HepG2 (cell line): ENCODE measurements around the gene PXDC1. TPM values are rescaled to one million over a fixed set of nuclear protein-coding genes. Genes with fewer than 3 reads are reported as not detected.

Experiments used
- SIX4 ChIP-seq: sonication (generic); formaldehyde crosslinking; IDR thresholded peaks from 2 replicates; pipeline ENCODE4 v1.4.0; 2020; ENCODE audit warnings: missing genetic modification reagents
- ZFP62 ChIP-seq: sonication (generic); formaldehyde crosslinking; IDR thresholded peaks from 2 replicates; pipeline ENCODE4 v1.4.0; 2020; ENCODE audit warnings: missing genetic modification reagents
- ZNF101 ChIP-seq: sonication (generic); formaldehyde crosslinking; IDR thresholded peaks from 2 replicates; pipeline ENCODE4 v1.4.0; 2020; ENCODE audit warnings: mild to moderate bottlenecking, low read depth, missing genetic modification reagents, borderline replicate concordance
- ZNF34 ChIP-seq: sonication (generic); formaldehyde crosslinking; IDR thresholded peaks from 2 replicates; pipeline ENCODE4 v1.4.0; 2020; ENCODE audit warnings: mild to moderate bottlenecking, missing genetic modification reagents, borderline replicate concordance
- polyA plus RNA-seq, 8 experiments: library from polyadenylated mRNA; depleted of rRNA in 3 of 8; stranded (reverse) in 7 of 8; unstranded in 1 of 8; fragments of >200 nt; fragmentation: Illumina TruSeq in 4 of 8; extraction: Trizol in 4 of 8; gene quantifications; 2 replicates each; pipeline versions ENCODE4 v1.2.1 to v1.2.3, GENCODE V29; 2011 to 2016; ENCODE audit warnings: low read depth in 4 of 8, missing spikeins in 1 of 8, mixed read lengths in 1 of 8; ENCODE audit not compliant: insufficient read depth in 1 of 8
- total RNA-seq, 5 experiments: library from RNA; depleted of rRNA; stranded (reverse); fragments of >200 nt; fragmentation: Illumina TruSeq; extraction: Trizol; gene quantifications; 2 replicates each; pipeline ENCODE4 v1.2.3, GENCODE V29; 2016; ENCODE audit warnings: low read depth in 1 of 5
- TF ChIP-seq, protein P1 (sequence below): sonication (generic); formaldehyde crosslinking; IDR thresholded peaks from 2 replicates; pipeline ENCODE4 v1.5.0; 2020; ENCODE audit warnings: mild to moderate bottlenecking, missing genetic modification reagents, borderline replicate concordance

Gene PXDC1
- total and polyA plus RNA-seq, 2 of the 13 experiments (the other 11 are each of a cell fraction or from before 2014, with no cell fraction given) = 32.4 to 34.7 TPM

DNA sequence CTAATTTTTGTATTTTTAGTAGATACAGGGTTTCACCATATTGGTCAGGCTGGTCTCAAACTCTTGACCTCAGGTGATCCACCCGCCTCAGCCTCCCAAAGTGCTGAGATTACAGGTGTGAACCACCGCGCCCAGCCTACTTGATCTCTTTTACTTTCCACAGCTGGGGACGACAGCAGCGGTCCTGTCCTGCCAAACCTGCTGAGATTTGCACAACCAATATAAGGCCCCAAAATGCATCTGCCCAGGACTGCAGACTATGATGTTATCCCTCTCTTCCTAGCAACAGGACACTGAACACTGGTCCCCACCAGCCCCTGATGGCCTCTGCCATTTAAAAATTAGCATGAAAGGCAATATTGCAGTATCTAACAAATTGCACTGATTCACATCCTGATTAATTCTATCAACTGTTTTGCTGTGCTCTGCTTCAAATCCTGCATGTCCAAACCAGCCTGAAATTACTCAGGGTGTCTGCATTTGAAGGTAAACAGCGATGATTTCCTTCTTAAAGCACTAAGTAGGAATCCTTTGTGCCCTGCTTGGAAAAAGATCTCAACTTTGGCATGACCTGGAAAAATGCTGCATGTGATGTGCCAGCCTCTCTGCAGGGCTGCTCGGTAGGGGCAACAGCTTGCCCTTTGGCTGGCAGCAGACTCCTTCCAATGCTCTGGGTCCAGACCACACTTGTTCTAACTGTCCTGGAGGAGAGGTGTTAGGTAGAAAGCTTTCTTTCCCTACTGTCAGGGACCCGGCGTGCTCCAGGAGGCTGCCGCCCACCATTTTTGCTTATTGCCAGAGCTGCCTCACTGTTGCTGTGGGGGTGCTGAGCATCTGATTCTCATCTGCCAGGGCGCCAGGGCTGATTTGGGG lies 27.4 kb upstream of the PXDC1 start (continued):
- TF ChIP-seq, protein P1, sequence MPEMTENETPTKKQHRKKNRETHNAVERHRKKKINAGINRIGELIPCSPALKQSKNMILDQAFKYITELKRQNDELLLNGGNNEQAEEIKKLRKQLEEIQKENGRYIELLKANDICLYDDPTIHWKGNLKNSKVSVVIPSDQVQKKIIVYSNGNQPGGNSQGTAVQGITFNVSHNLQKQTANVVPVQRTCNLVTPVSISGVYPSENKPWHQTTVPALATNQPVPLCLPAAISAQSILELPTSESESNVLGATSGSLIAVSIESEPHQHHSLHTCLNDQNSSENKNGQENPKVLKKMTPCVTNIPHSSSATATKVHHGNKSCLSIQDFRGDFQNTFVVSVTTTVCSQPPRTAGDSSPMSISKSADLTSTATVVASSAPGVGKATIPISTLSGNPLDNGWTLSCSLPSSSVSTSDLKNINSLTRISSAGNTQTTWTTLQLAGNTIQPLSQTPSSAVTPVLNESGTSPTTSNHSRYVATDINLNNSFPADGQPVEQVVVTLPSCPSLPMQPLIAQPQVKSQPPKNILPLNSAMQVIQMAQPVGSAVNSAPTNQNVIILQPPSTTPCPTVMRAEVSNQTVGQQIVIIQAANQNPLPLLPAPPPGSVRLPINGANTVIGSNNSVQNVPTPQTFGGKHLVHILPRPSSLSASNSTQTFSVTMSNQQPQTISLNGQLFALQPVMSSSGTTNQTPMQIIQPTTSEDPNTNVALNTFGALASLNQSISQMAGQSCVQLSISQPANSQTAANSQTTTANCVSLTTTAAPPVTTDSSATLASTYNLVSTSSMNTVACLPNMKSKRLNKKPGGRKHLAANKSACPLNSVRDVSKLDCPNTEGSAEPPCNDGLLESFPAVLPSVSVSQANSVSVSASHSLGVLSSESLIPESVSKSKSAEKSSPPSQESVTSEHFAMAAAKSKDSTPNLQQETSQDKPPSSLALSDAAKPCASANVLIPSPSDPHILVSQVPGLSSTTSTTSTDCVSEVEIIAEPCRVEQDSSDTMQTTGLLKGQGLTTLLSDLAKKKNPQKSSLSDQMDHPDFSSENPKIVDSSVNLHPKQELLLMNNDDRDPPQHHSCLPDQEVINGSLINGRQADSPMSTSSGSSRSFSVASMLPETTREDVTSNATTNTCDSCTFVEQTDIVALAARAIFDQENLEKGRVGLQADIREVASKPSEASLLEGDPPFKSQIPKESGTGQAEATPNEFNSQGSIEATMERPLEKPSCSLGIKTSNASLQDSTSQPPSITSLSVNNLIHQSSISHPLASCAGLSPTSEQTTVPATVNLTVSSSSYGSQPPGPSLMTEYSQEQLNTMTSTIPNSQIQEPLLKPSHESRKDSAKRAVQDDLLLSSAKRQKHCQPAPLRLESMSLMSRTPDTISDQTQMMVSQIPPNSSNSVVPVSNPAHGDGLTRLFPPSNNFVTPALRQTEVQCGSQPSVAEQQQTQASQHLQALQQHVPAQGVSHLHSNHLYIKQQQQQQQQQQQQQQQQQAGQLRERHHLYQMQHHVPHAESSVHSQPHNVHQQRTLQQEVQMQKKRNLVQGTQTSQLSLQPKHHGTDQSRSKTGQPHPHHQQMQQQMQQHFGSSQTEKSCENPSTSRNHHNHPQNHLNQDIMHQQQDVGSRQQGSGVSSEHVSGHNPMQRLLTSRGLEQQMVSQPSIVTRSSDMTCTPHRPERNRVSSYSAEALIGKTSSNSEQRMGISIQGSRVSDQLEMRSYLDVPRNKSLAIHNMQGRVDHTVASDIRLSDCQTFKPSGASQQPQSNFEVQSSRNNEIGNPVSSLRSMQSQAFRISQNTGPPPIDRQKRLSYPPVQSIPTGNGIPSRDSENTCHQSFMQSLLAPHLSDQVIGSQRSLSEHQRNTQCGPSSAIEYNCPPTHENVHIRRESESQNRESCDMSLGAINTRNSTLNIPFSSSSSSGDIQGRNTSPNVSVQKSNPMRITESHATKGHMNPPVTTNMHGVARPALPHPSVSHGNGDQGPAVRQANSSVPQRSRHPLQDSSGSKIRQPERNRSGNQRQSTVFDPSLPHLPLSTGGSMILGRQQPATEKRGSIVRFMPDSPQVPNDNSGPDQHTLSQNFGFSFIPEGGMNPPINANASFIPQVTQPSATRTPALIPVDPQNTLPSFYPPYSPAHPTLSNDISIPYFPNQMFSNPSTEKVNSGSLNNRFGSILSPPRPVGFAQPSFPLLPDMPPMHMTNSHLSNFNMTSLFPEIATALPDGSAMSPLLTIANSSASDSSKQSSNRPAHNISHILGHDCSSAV (CRISPR knock-in tag) = no peak
- TF ChIP-seq ZFP62 (no peak), ZNF34 (CRISPR knock-in tag) (no peak), ZNF101 (CRISPR knock-in tag) (no peak), SIX4 (CRISPR knock-in tag) (no peak)
